ENCODE results near the gene P4HA2.

DNA sequence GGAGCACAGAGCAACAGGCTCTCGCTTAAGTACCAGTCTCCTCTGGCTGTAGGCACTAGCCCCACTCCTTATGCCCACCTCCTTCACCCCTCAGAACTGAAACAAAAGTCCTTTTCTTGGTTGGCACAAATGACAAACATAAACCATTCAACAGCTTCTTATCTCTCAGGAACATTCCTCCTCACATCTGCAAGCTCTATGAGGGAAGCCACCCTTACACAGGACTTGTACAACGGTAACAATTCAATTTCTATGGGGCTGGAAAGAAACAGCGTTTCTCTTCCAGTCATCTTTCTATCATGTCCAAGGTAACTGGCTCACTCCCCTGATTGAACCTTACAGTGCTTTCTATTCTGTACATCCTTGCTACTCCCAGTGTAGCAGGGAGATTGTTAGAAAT lies 80.0 kb downstream of the P4HA2 start:
- no peak for TF ChIP-seq CTCF (conservative IDR thresholded peaks at IDR 0.05)
- no peak for TF ChIP-seq ZFX (IDR thresholded peaks at IDR 0.05)

Measured in C4-2B (cell line).